NT2/D1 (cell line): Measurements from ENCODE around the gene PACS2.

Source experiments
- SUZ12 ChIP-seq: IDR thresholded peaks from 2 replicates; pipeline ENCODE4 v1.6.1; 2011; ENCODE audit not compliant: insufficient read length, insufficient read depth; ENCODE audit errors: extremely low read depth
- ZNF274 ChIP-seq: IDR thresholded peaks from 2 replicates; pipeline ENCODE4 v1.6.1; 2011; ENCODE audit warnings: mild to moderate bottlenecking, low read depth, low read length

DNA sequence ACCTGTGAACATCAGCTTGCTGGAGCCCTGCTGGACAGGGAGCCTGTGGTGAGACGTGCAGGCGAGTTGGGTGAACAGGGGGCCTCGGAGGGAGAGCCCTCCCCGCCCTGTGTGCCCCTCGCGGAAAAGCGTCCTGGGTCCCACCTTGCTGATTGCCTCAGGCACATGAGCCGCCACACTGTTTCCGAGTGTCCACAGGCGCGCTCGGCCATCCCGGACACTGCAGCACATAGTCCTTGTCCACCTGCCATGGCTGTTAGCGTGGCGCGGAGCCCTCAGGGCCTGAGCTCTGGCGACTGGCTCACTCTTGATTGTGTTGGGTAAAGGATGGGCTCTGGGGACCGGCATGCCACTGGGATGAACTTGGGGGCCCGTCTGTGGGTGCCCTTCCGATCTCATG is 40.0 kb downstream of the PACS2 start:
- no peak for TF ChIP-seq ZNF274
- TF ChIP-seq SUZ12 = no peak
